HL-60 (cell line): ENCODE measurements around the gene RBFOX2.

Experiments used
- DNase-seq, 2 experiments: peaks; one replicate each; pipeline ENCODE4 v3.0.0-alpha.2; 2010 to 2020; ENCODE audit warnings: low read depth in 1 of 2, low spot score in 1 of 2
- H3K27ac ChIP-seq: fragments of 250-450 bp; sonication (Bioruptor Pico); replicated peaks from 2 replicates; pipeline ENCODE4 v1.5.1; 2020; ENCODE audit warnings: mild to moderate bottlenecking, moderate library complexity
- H3K27me3 ChIP-seq: fragments of 250-450 bp; sonication (Bioruptor Pico); 2 replicates; pipeline ENCODE4 v1.5.1; 2021; ENCODE audit warnings: mild to moderate bottlenecking, moderate library complexity; ENCODE audit not compliant: insufficient read depth, poor library complexity, severe bottlenecking
- H3K4me3 ChIP-seq: replicated peaks from 2 replicates; pipeline ENCODE4 v1.5.1; 2011; ENCODE audit warnings: mild to moderate bottlenecking, control low read depth, low read length; ENCODE audit not compliant: insufficient read depth
- CTCF ChIP-seq: IDR thresholded peaks from one replicate; pipeline ENCODE4 v1.5.1; 2011; ENCODE audit warnings: low read length, control low read depth, inconsistent platforms; ENCODE audit not compliant: insufficient read depth
- GABPA ChIP-seq: IDR thresholded peaks from 2 replicates; pipeline ENCODE4 v1.6.1; 2012; ENCODE audit warnings: low read depth
- POLR2AphosphoS5 ChIP-seq: IDR thresholded peaks from 2 replicates; pipeline ENCODE4 v1.6.1; 2012; ENCODE audit warnings: low read depth
- REST ChIP-seq: IDR thresholded peaks from 2 replicates; pipeline ENCODE4 v1.6.1; 2012; ENCODE audit warnings: low read depth; ENCODE audit not compliant: insufficient replicate concordance
- SPI1 ChIP-seq: IDR thresholded peaks from 2 replicates; pipeline ENCODE4 v1.6.1; 2012; ENCODE audit warnings: low read depth, mild to moderate bottlenecking, borderline replicate concordance

RBFOX2 gene

GRCh38 chr22:35972559-35972958 is 56.1 kb downstream of the RBFOX2 start:
- no peak for TF ChIP-seq POLR2AphosphoS5
- TF ChIP-seq GABPA: no peak
- no peak for TF ChIP-seq REST
- Histone ChIP-seq H3K4me3 (no peak overlapping the region), H3K27ac (no peak overlapping the region), H3K27me3 (peaks cover 3% of the 10 kb centered on the region)
- DNase-seq: no peak

GRCh38 chr22:35971456-35972119 is 57.0 kb downstream of the RBFOX2 start:
- TF ChIP-seq REST (no peak), CTCF (no peak), SPI1 (no peak), GABPA (no peak), POLR2AphosphoS5 (no peak)
- no peak overlapping the region for H3K27ac ChIP-seq
- peaks cover 7% of the 10 kb centered on the region for H3K27me3 ChIP-seq
- H3K4me3 ChIP-seq: no peak overlapping the region
- no peak for DNase-seq

GRCh38 chr22:35970616-35971455 is 57.8 kb downstream of the RBFOX2 start:
- DNase-seq: no peak
- H3K4me3 ChIP-seq: no peak overlapping the region
- TF ChIP-seq SPI1 (no peak), GABPA (no peak), CTCF (no peak), POLR2AphosphoS5 (no peak), REST (no peak)
- peaks cover 13% of the 10 kb centered on the region for H3K27me3 ChIP-seq
- H3K27ac ChIP-seq: no peak overlapping the region
